Stimulated activated CD4-positive, alpha-beta T cell treated with anti-CD3 and anti-CD28 coated beads, TNF-alpha, amount 100 ng/mL, for 24 hours (primary cell): Measurements from ENCODE around the gene UGT1A6.

Source experiments
- DNase-seq, 3 experiments: peaks; one replicate each; pipeline ENCODE4 v3.0.0-alpha.2; 2020; ENCODE audit warnings: low read depth in 3 of 3

Gene UGT1A6

DNA sequence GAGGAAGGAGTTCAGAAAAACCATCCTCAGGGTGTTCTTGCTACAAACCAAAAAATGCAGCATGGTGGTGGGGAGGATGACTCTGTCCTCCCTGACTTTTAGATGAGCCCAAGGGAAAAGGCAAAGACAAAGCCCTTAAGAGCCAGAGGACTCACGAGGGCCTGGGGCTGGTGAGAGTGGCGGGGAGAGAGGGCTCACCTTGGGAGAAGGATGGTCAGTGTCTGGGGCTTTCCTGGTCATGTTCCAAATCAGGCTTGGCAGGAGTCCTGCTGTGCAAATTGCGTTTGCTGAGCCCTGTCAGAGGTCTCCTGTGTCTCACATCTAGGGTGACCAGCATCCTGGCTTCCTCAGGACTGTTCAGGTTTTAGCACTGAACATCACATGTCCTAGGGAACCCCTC is 72.1 kb downstream of the UGT1A6 start:
- DNase-seq: no peak

GRCh38 chr2:233766416-233766815 is 73.7 kb downstream of the UGT1A6 start:
- DNase-seq: no peak

- DNase-seq: no peak
These were observed 75.4 kb downstream of the UGT1A6 start for GRCh38 chr2:233768076-233768475.

DNA sequence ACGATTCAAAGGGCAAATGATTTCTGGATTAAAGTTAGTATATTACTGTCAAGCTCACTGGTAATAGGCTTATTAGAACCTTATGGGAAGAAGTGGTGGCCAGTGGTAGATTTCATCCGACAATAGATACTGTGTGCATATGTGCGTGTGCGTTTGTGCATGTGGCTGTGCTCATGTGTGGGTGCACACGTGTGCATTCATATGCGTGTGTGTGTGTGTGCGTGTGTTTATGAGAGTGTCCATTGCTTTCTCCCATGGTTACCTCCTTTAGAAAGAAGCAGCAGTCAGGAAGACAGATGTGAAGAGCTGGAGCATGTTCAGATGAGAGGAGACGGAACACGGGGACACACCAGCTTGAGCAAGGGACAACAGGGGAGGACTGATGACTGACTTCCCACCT is 76.6 kb downstream of the UGT1A6 start:
- DNase-seq: no peak

DNA sequence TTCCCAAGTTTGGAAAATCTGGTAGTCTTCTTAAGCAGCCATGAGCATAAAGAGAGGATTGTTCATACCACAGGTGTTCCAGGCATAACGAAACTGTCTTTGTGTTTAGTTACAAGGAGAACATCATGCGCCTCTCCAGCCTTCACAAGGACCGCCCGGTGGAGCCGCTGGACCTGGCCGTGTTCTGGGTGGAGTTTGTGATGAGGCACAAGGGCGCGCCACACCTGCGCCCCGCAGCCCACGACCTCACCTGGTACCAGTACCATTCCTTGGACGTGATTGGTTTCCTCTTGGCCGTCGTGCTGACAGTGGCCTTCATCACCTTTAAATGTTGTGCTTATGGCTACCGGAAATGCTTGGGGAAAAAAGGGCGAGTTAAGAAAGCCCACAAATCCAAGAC is 79.5 kb downstream of the UGT1A6 start:
- DNase-seq: no peak

DNA sequence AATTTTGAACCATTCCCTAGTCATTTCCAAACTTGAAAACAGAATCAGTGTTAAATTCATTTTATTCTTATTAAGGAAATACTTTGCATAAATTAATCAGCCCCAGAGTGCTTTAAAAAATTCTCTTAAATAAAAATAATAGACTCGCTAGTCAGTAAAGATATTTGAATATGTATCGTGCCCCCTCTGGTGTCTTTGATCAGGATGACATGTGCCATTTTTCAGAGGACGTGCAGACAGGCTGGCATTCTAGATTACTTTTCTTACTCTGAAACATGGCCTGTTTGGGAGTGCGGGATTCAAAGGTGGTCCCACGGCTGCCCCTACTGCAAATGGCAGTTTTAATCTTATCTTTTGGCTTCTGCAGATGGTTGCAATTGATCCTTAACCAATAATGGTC is 79.9 kb downstream of the UGT1A6 start:
- DNase-seq: no peak

DNA sequence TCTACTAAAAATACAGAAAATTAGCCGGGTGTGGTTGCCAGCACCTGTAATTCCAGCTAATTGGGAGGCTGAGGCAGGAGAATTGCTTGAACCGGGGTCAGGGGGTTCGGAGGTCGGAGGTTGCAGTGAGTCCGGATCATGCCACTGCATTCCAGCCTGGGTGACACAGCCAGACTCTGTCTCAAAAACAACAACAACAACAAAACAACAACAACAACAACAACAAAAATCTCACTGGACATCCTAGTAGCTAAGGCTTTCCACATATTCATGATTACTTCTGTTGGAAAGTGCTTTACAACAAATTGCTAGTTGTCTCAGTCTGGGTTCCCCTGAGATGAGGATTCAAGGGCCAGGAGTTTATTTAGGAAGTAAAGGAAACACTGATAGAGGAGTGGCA is 81.2 kb downstream of the UGT1A6 start:
- DNase-seq: no peak

- no peak for DNase-seq
These were observed 82.7 kb downstream of the UGT1A6 start for GRCh38 chr2:233775414-233775813.

- no peak for DNase-seq
These were observed 85.3 kb downstream of the UGT1A6 start, which contains the start of gene MROH2A for GRCh38 chr2:233778030-233778429. Gene MROH2A (plus strand): TSS chr2:233778330. CDS start chr2:233779359, 1,029 bp downstream.

DNA sequence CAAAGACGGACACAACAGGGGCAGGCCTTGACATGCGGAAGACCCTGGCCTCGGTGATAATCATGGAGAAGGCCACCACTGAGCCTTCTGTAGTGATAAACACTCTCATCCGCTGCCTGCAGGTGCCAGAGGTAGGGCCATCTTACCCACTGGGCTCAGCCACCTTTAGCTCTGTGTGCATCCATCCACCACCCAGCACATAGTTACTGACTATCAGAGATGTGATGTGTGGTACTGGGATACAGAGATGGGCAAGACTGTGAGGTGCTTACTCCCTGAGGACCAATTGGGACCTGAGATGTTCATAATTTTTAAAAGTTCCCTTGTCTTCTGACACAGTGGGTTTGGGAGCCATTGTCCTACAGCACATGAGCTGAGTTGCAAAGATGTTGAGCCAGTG is 87.0 kb downstream of the UGT1A6 start:
- DNase-seq: no peak

GRCh38 chr2:233780771-233781170 is 88.1 kb downstream of the UGT1A6 start:
- DNase-seq: no peak

- DNase-seq: no peak
These were observed 96.9 kb downstream of the UGT1A6 start for GRCh38 chr2:233789554-233789953.

DNA sequence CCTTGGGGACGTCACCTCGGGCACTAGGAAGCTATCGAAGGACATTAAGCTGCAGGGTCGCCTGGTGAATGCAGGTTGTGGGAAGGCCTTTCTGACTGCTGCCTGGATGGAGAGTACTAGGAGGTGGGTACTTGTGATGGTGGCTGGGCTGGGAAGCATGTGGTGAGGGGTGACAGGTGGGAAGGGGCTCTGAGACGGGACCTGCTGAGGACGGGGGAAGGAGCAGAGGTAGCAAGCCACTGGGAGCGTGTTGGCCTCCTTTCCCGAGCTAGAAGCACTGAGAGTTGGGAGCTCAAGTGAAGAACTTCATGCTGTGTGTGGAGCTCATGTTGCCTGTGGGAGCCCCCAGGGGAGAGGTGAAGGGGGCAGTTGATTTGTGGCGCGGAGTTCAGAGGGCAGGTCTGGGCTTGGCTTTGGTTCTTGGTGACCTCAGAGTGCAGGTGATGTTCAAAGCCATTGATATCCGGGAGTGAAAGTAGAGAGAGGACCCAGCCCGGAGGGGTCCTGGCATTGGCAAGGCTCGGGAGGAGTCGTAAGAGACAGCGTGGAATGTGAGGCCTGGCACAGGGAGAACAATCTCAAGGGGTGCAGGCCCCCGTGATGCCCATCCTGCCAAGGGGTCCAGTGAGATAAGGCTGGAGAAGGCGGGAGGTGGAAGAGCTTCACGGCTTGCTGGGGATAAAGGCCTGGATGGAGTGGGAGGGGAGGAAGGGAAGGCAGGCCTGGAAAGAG is 98.6 kb downstream of the UGT1A6 start:
- no peak for DNase-seq

DNA sequence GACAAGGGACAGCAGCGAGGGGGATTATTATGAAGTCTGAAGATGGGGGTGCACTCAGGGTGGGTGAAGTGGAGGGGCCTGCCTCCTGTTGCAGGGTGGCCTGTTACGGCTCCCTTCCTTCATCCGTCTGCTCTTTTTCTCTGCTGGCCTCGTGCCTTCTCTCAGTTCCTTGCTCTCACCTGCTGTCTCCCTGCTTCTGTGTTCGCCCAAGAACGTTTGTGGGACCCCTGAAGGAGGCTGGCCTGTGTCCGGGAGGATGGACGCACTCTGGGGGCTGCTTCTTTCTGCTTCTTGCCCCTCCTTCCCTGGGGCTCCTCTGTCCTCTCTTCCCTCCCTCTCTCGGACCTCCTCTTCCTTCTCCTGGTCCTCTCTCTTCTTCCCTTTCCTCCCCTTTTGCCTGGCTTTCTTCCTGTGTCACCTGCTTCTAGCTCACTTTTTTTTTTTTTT is 99.2 kb downstream of the UGT1A6 start:
- no peak for DNase-seq

- no peak for DNase-seq
These were observed 100.0 kb downstream of the UGT1A6 start for GRCh38 chr2:233792720-233793119.

- no peak for DNase-seq
These were observed 100.9 kb downstream of the UGT1A6 start for GRCh38 chr2:233793465-233794127.

DNA sequence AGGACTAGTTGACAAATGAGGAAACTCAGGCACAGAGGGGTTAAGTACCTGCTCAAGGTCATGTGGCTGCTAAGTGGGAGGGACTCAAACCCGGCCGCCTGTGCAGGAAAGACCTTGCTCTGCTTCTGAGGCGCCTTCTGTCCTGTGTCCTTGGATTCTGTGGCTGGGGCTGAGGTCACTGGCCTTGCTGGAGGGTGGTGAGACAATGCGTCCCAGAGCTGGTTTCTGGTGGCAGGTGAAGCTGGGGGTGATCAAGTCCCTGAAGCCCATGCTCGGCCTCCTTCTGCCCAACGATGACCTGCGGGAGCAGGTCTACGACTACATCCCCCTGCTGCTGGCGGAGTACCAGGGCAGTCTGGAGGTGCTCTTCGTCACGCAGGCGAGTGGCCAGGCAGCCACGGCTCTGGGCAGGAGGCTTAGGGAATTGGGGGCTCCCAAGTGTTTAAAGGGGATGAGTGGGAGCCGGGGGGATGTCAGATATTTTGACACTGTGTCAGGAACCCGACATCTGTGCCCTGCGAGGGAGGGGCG is 101.5 kb downstream of the UGT1A6 start:
- DNase-seq: no peak

DNA sequence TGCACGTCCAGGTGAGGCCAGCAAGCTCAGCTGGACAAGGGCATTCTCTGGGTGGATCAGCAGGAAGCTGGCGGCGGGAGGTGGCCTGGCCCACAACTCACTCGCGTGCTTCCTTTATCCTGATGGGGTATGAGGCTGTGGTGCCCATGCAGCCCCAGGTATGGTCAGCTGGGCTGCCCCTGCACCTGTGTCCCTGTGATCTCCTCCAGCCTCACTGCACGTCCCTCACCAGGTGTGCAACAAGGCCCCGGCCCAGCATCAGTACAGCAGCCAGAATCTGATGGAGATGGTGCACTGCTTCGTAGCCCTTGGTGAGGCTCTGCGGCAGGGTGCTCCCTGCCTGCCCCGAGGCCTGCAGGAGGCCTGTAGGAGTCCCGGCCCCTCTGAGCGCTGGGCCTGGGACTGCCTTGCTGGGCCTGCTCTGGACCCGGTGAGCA is 103.1 kb downstream of the UGT1A6 start:
- DNase-seq: no peak

- no peak for DNase-seq
These were observed 103.6 kb downstream of the UGT1A6 start for GRCh38 chr2:233796254-233796653.

GRCh38 chr2:233798335-233799086 is 105.8 kb downstream of the UGT1A6 start:
- DNase-seq: no peak

GRCh38 chr2:233799087-233799665 is 106.5 kb downstream of the UGT1A6 start:
- no peak for DNase-seq

GRCh38 chr2:233799716-233800115 is 107.0 kb downstream of the UGT1A6 start:
- no peak for DNase-seq
